Calu3 (cell line): ENCODE measurements around the gene SLC2A8. TPM values are rescaled to one million over a fixed set of nuclear protein-coding genes. Genes with fewer than 3 reads are reported as not detected.
A peak's percentile ranks its signal among the peaks of the same experiment; 100 is the strongest.

ENCODE experiments used
- BruUV-seq: library from RNA; stranded (reverse); fragments of 400-500 nt; replicated peaks from 2 replicates; lab custom pipeline; 2021; lab: Mats Ljungman, UMichigan
- CTCF ChIA-PET: fragments of 300-600 bp; sonication (Branson Sonifier 250); formaldehyde crosslinking; loops from one replicate; lab custom pipeline; 2022; ENCODE audit warnings: antibody characterized with exemption; lab: Charles Lee
- DNase-seq: peaks from one replicate; pipeline ENCODE4 v3.0.0; 2022
- H3K27ac Mint-ChIP-seq: one replicate; pipeline ENCODE4 v1.8.0; 2022; ENCODE audit warnings: mixed read lengths; ENCODE audit not compliant: unreplicated experiment
- H3K27me3 Mint-ChIP-seq: one replicate; pipeline ENCODE4 v1.8.0; 2022; ENCODE audit warnings: mixed read lengths; ENCODE audit not compliant: unreplicated experiment
- H3K36me3 Mint-ChIP-seq: one replicate; pipeline ENCODE4 v1.8.0; 2022; ENCODE audit warnings: mild to moderate bottlenecking, moderate library complexity, mixed read lengths; ENCODE audit not compliant: insufficient read depth, unreplicated experiment
- H3K4me1 Mint-ChIP-seq: one replicate; pipeline ENCODE4 v1.8.0; 2022; ENCODE audit warnings: mild to moderate bottlenecking, low read depth, mixed read lengths; ENCODE audit not compliant: unreplicated experiment
- H3K4me3 Mint-ChIP-seq: one replicate; pipeline ENCODE4 v1.8.0; 2022; ENCODE audit warnings: mild to moderate bottlenecking, low read depth, moderate library complexity, mixed read lengths; ENCODE audit not compliant: unreplicated experiment
- H3K9me3 Mint-ChIP-seq: one replicate; pipeline ENCODE4 v1.8.0; 2022; ENCODE audit warnings: low read depth, mixed read lengths; ENCODE audit not compliant: unreplicated experiment
- intact Hi-C: fragments of 100-400 bp; cut with micrococcal nuclease; formaldehyde crosslinking; loops from one replicate; pipeline ENCODE4 v1.10.0; 2022; ENCODE audit not compliant: unreplicated experiment
- total RNA-seq: library from RNA; stranded (reverse); gene quantifications from 2 replicates; pipeline ENCODE4 v1.2.3, GENCODE V29; 2022
- TF ChIP-seq, protein P1 (sequence below): fragments of 200-600 bp; IDR thresholded peaks from one replicate; pipeline ENCODE4 v1.8.0; 2022; ENCODE audit warnings: antibody characterized with exemption; ENCODE audit not compliant: unreplicated experiment

Gene SLC2A8
- total RNA-seq, 1 experiment from 2014 or later: 10.8 TPM

DNA sequence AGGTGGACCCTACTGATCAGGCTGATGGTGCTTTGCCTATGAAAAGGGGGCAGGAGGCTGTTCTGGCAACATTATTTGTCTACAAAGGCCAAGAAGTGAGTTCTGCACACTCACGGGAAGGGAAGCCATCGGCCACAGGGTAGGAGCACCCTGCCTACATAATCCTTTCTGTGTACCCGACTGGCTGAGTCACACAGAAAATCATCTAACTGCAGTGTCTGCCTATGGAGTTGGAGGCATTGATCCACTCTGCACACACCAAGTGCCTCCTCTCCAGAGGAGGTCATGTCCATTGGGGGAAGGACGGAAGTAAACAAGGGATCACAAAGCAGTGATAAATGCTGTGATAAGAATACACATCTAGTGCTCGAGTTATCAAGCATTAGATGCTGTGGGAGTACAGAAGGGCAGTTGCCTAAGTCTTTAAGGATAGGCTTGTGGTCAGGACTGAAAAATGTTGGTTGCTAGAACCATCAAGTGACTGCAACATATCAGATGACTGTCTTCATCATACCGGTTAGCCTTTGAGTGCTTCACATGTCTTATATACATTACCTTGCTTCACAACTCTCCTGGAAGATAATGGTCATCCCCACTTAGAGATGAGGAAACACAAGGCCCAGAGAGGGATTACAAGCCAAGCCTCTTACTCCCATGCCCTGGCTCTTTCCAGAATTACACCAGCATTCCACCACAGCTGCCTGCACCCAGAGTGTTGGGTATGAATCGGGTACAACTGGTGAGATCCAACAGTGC, 1.3 kb upstream of the SLC2A8 start:
- peak overlapping the region; percentile 74 for H3K4me3 Mint-ChIP-seq
- TF ChIP-seq, protein P1, sequence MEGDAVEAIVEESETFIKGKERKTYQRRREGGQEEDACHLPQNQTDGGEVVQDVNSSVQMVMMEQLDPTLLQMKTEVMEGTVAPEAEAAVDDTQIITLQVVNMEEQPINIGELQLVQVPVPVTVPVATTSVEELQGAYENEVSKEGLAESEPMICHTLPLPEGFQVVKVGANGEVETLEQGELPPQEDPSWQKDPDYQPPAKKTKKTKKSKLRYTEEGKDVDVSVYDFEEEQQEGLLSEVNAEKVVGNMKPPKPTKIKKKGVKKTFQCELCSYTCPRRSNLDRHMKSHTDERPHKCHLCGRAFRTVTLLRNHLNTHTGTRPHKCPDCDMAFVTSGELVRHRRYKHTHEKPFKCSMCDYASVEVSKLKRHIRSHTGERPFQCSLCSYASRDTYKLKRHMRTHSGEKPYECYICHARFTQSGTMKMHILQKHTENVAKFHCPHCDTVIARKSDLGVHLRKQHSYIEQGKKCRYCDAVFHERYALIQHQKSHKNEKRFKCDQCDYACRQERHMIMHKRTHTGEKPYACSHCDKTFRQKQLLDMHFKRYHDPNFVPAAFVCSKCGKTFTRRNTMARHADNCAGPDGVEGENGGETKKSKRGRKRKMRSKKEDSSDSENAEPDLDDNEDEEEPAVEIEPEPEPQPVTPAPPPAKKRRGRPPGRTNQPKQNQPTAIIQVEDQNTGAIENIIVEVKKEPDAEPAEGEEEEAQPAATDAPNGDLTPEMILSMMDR: no peak
- peaks cover 13% of the 10 kb centered on the region for H3K27me3 Mint-ChIP-seq
- intact Hi-C loops: no loop called here
- BruUV-seq: no TSS peak
- no peak for DNase-seq
- H3K36me3 Mint-ChIP-seq: peaks cover 7% of the 10 kb centered on the region
- no peaks in the 10 kb centered on the region for H3K9me3 Mint-ChIP-seq
- no peak overlapping the region for H3K27ac Mint-ChIP-seq
- peaks cover 11% of the 10 kb centered on the region for H3K4me1 Mint-ChIP-seq
- CTCF ChIA-PET: no interaction called here

DNA sequence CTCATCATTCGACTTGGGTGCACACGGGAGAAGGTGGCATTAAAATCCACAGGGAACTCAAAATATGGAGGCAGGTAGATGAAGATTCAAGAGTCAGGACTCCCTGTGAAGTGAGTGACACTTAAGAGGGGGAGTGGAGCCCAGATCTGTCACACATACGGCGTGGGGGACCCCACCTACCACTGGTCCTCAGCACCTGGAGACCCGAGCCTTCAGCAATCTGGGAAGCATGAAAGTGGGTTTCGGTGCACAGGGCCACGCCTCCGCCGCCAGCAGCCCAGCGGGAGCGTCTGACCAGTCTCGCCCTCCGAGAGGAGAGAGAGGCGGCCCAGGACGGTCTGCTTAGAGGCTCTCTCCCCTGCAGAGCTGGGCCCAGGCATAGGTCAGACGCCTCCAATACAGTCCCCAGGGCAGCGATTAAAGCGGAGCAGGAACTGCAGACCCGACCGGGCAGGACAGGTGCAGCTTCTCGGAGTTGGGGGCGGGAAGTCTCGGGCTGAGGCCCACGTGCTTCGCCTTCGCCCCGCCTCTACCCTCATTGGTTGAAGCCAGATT, 639 bp upstream of the SLC2A8 start:
- peak overlapping the region; percentile 36 for H3K27ac Mint-ChIP-seq
- BruUV-seq: no TSS peak
- intact Hi-C loops: no loop called here

DNA sequence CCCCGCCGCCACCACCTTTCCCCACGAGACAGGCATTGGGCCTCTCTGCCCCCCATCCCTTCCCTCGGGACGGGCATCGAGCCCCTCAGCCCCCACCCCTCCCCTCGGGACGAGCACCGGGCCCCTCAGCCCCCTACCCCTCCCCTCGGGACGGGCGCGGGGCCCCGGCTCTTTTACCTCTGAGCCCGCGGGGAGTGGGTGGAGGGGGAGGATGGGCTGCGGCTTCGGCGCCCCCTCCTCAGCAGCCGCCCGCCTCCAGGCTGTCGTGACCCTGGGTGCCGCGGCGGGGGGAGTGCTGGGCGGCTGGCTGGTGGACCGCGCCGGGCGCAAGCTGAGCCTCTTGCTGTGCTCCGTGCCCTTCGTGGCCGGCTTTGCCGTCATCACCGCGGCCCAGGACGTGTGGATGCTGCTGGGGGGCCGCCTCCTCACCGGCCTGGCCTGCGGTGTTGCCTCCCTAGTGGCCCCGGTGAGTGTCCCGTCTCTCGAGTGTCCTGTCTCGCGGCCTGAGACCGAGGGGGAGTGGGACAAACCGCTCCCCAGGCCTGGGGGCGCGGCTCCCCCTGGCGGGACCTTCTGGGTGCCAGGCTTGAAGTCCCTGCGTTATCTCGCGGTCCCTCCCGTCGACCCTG, 791 bp downstream of the SLC2A8 start:
- no peak overlapping the region for H3K27ac Mint-ChIP-seq
- TF ChIP-seq, protein P1: peak; percentile 25
- peaks cover 13% of the 10 kb centered on the region for H3K27me3 Mint-ChIP-seq
- CTCF ChIA-PET: interaction anchor here (0.6 kb wide), 1 partner anchor 1805 kb away, joined by 7 read pairs; no protein-coding TSS in a partner anchor
- intact Hi-C loops: no loop called here
- DNase-seq: peak; percentile 48
- BruUV-seq: no TSS peak
- H3K36me3 Mint-ChIP-seq: peaks cover 7% of the 10 kb centered on the region
- peak overlapping the region; percentile 74 for H3K4me3 Mint-ChIP-seq
- peaks cover 9% of the 10 kb centered on the region for H3K4me1 Mint-ChIP-seq
- H3K9me3 Mint-ChIP-seq: no peaks in the 10 kb centered on the region

More for the DNA sequence above, 639 bp upstream of the SLC2A8 start:
- no peak for DNase-seq
- peaks cover 7% of the 10 kb centered on the region for H3K36me3 Mint-ChIP-seq
- H3K9me3 Mint-ChIP-seq: no peaks in the 10 kb centered on the region
- H3K4me3 Mint-ChIP-seq: peak overlapping the region; percentile 74
- CTCF ChIA-PET: interaction anchor here (0.8 to 1.3 kb wide), 4 partner anchors 9 to 456 kb away, joined by 3 to 6 read pairs (median 4); no protein-coding TSS in a partner anchor
- H3K27me3 Mint-ChIP-seq: peaks cover 13% of the 10 kb centered on the region
- H3K4me1 Mint-ChIP-seq: peaks cover 9% of the 10 kb centered on the region
- TF ChIP-seq, protein P1: no peak

DNA sequence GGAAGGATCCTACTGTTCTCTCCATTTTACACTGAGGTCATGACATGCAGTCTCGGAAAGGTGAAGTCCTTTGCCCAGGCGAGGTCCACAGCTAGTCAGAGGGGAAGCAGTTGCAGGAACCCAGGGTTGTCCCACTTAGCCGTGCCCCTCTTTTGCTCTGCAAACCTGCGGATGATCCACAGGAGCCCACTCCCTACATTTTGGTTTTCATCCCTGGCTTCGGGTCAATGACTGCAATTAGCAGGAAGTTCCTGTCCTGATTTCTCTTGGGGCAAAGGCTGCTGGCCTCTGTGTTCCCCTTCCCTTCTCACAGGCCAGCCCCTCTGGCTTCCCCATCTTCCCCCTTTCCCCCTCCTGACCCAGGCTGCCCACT, 1.3 kb downstream of the SLC2A8 start:
- no peak for DNase-seq
- Mint-ChIP-seq H3K27me3 (peaks cover 13% of the 10 kb centered on the region), H3K27ac (no peak overlapping the region), H3K4me1 (peaks cover 9% of the 10 kb centered on the region), H3K9me3 (no peaks in the 10 kb centered on the region), H3K4me3 (peak overlapping the region; percentile 74), H3K36me3 (peaks cover 7% of the 10 kb centered on the region)
- CTCF ChIA-PET: no interaction called here
- intact Hi-C loops: no loop called here
- BruUV-seq: TSS peak; percentile 31
- TF ChIP-seq, protein P1: no peak
